Liver (tissue), 9 donors: Measurements from ENCODE around the gene DDX46. TPM values are rescaled to one million over a fixed set of nuclear protein-coding genes. Genes with fewer than 3 reads are reported as not detected.

ENCODE experiments used
- DNase-seq: peaks from one replicate; pipeline ENCODE4 v3.0.0-alpha.2; 2017; ENCODE audit warnings: low spot score
- H3K27ac ChIP-seq, 2 donors: one replicate each; pipeline ENCODE4 v1.7.0; 2013; ENCODE audit warnings: inconsistent platforms in 2 of 2, low read length in 2 of 2, control low read depth in 1 of 2, low read depth in 1 of 2, mild to moderate bottlenecking in 1 of 2
- H3K27me3 ChIP-seq, 4 donors: one replicate each; pipeline versions ENCODE4 v1.6.1 to v1.7.0; 2013; ENCODE audit warnings: low read length in 3 of 4, inconsistent platforms in 1 of 4, mild to moderate bottlenecking in 1 of 4, moderate library complexity in 1 of 4; ENCODE audit not compliant: control insufficient read depth in 4 of 4, insufficient read depth in 4 of 4
- H3K36me3 ChIP-seq, 4 donors: one replicate each; pipeline versions ENCODE4 v1.6.1 to v1.7.0; 2013; ENCODE audit warnings: low read length in 3 of 4, mild to moderate bottlenecking in 3 of 4, low read depth in 1 of 4, moderate library complexity in 1 of 4; ENCODE audit not compliant: control insufficient read depth in 4 of 4, insufficient read depth in 3 of 4
- H3K4me1 ChIP-seq, 4 donors: one replicate each; pipeline versions ENCODE4 v1.6.1 to v1.7.0; 2013; ENCODE audit warnings: low read length in 3 of 4, mild to moderate bottlenecking in 3 of 4, moderate library complexity in 1 of 4; ENCODE audit not compliant: control insufficient read depth in 4 of 4, insufficient read depth in 4 of 4
- H3K4me3 ChIP-seq, 3 donors: one replicate each; pipeline versions ENCODE4 v1.6.1 to v1.7.0; 2013; ENCODE audit warnings: low read length in 3 of 3, control low read depth in 1 of 3, low read depth in 1 of 3, mild to moderate bottlenecking in 1 of 3
- H3K9ac ChIP-seq, 2 donors: one replicate each; pipeline ENCODE4 v1.7.0; 2013; ENCODE audit warnings: low read length in 2 of 2, mild to moderate bottlenecking in 2 of 2, moderate library complexity in 2 of 2, control low read depth in 1 of 2, low read depth in 1 of 2
- H3K9me3 ChIP-seq, 4 donors: one replicate each; pipeline versions ENCODE4 v1.6.1 to v1.7.0; 2013; ENCODE audit warnings: low read length in 3 of 4; ENCODE audit not compliant: control insufficient read depth in 4 of 4
- ATF3 ChIP-seq: IDR thresholded peaks from 2 replicates; pipeline ENCODE4 v1.6.1; 2016; ENCODE audit warnings: antibody characterized with exemption
- EGR1 ChIP-seq, 2 donors: IDR thresholded peaks; 2 replicates each; pipeline ENCODE4 v1.6.1; 2016 to 2018; ENCODE audit warnings: antibody characterized with exemption in 2 of 2, low read depth in 2 of 2
- FOXA2 ChIP-seq: IDR thresholded peaks from 2 replicates; pipeline ENCODE4 v1.6.1; 2016; ENCODE audit warnings: antibody characterized with exemption
- GABPA ChIP-seq, 2 donors: IDR thresholded peaks in 1 of 2; conservative IDR thresholded peaks in 1 of 2; 2 replicates each; pipeline ENCODE4 v1.6.1; 2016; ENCODE audit warnings: antibody characterized with exemption in 2 of 2, mild to moderate bottlenecking in 1 of 2, moderate library complexity in 1 of 2
- HNF4A ChIP-seq, 2 donors: conservative IDR thresholded peaks; 2 replicates each; pipeline ENCODE4 v1.6.1; 2016; ENCODE audit warnings: antibody characterized with exemption in 2 of 2, mild to moderate bottlenecking in 2 of 2
- HNF4G ChIP-seq: IDR thresholded peaks from 2 replicates; pipeline ENCODE4 v1.6.1; 2016; ENCODE audit warnings: antibody characterized with exemption
- JUND ChIP-seq, 2 donors: IDR thresholded peaks; 2 replicates each; pipeline ENCODE4 v1.6.1; 2016; ENCODE audit warnings: antibody characterized with exemption in 2 of 2
- MAX ChIP-seq: IDR thresholded peaks from 2 replicates; pipeline ENCODE4 v1.6.1; 2016; ENCODE audit warnings: antibody characterized with exemption
- NR2F2 ChIP-seq: IDR thresholded peaks from 2 replicates; pipeline ENCODE4 v1.6.1; 2016; ENCODE audit warnings: antibody characterized with exemption
- RAD21 ChIP-seq, 2 donors: IDR thresholded peaks; 2 replicates each; pipeline ENCODE4 v1.6.1; 2016; ENCODE audit warnings: antibody characterized with exemption in 2 of 2, mild to moderate bottlenecking in 2 of 2
- RXRA ChIP-seq, 2 donors: IDR thresholded peaks; 2 replicates each; pipeline ENCODE4 v1.6.1; 2017 to 2018; ENCODE audit warnings: antibody characterized with exemption in 2 of 2, mild to moderate bottlenecking in 1 of 2
- TAF1 ChIP-seq: conservative IDR thresholded peaks from 2 replicates; pipeline ENCODE4 v1.6.1; 2016; ENCODE audit warnings: antibody characterized with exemption, mild to moderate bottlenecking
- YY1 ChIP-seq: IDR thresholded peaks from 2 replicates; pipeline ENCODE4 v1.6.1; 2016; ENCODE audit warnings: antibody characterized with exemption, mild to moderate bottlenecking
- WGBS: extraction: QIAGEN DNeasy Blood & Tissue Kit; methylation state at CpG from one replicate; pipeline ENCODE4 v1.1.7; 2013; 5-methylcytosine and 5-hydroxymethylcytosine counted together
- polyA plus RNA-seq, 2 donors: library from polyadenylated mRNA; stranded (reverse) in 1 of 2; unstranded in 1 of 2; fragments of 200-250 nt in 1 of 2; fragments of >200 nt in 1 of 2; fragmentation: Nextera tagmentation in 1 of 2; extraction: Ambion mirVana in 1 of 2; gene quantifications; one replicate each; pipeline versions ENCODE4 v1.2.1 to v1.2.3, GENCODE V29; 2013 to 2015
- total RNA-seq, 2 donors: library from RNA; depleted of rRNA; stranded (reverse); fragments of >200 nt; gene quantifications; one replicate each; pipeline ENCODE4 v1.2.3, GENCODE V29; 2014
- TF ChIP-seq, protein P1 (sequence below): IDR thresholded peaks from 2 replicates; pipeline ENCODE4 v1.6.1; 2016; ENCODE audit warnings: antibody characterized with exemption
- TF ChIP-seq, protein P2 (sequence below): fragments of 150-350 bp; IDR thresholded peaks from 2 replicates; pipeline ENCODE4 v1.5.1; 2017; ENCODE audit warnings: improper control_type of control experiment, low read depth, low read length; ENCODE audit not compliant: missing input control
- TF ChIP-seq, protein P3 (sequence below): IDR thresholded peaks from 2 replicates; pipeline ENCODE4 v1.6.1; 2016; ENCODE audit warnings: antibody characterized with exemption, mild to moderate bottlenecking
- donor health status: healthy.
- donor health status: healthy.
- donor health status: healthy.
- donor health status: healthy.
- donor health status: healthy.

DDX46 gene
- total and polyA plus RNA-seq, 4 donors: 11.2 to 24.3 (median 16.0) TPM

DNA sequence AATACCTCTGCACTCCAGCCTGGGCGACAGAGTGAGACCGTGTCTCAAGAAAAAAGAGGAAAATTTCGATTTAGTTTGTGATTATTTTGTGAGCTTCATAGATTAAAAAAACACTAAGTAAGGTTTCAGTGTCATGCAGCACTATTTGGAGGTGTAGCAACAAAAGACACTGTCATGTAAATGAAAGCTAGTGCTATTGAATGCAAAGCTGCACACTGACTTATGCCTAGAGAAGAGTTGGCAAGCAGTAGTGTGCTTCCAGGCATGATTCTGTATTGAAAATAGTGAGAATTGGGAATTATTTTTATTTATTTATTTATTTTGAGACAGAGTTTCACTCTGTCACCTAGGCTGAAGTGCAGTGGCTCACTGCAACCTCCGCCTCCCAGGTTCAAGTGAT lies 34.5 kb downstream of the DDX46 start:
- no peak for TF ChIP-seq HNF4A (conservative IDR thresholded peaks at IDR 0.05)
- H3K4me3 ChIP-seq: no peak overlapping the region
- no peaks in the 10 kb centered on the region for H3K4me1 ChIP-seq
- no peak overlapping the region for H3K9ac ChIP-seq
- no peaks in the 10 kb centered on the region for H3K9me3 ChIP-seq
- 92% methylated on average over 4 of the region's 4 CpGs for WGBS
- H3K36me3 ChIP-seq: peaks cover 9 to 65% (median 50%) of the 10 kb centered on the region in 4 donors
- no peak for DNase-seq
- H3K27ac ChIP-seq: no peak overlapping the region
- H3K27me3 ChIP-seq: no peaks in the 10 kb centered on the region

- Histone ChIP-seq H3K9me3 (no peaks in the 10 kb centered on the region), H3K27ac (no peak overlapping the region), H3K9ac (no peak overlapping the region), H3K4me3 (no peak overlapping the region), H3K27me3 (no peaks in the 10 kb centered on the region), H3K36me3 (peaks cover 10 to 65% (median 55%) of the 10 kb centered on the region in 4 donors), H3K4me1 (no peaks in the 10 kb centered on the region)
- TF ChIP-seq, protein P1, sequence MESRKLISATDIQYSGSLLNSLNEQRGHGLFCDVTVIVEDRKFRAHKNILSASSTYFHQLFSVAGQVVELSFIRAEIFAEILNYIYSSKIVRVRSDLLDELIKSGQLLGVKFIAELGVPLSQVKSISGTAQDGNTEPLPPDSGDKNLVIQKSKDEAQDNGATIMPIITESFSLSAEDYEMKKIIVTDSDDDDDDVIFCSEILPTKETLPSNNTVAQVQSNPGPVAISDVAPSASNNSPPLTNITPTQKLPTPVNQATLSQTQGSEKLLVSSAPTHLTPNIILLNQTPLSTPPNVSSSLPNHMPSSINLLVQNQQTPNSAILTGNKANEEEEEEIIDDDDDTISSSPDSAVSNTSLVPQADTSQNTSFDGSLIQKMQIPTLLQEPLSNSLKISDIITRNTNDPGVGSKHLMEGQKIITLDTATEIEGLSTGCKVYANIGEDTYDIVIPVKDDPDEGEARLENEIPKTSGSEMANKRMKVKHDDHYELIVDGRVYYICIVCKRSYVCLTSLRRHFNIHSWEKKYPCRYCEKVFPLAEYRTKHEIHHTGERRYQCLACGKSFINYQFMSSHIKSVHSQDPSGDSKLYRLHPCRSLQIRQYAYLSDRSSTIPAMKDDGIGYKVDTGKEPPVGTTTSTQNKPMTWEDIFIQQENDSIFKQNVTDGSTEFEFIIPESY: no peak
- TF ChIP-seq RXRA (IDR thresholded peaks at IDR 0.05): no peak
- TF ChIP-seq RAD21 (IDR thresholded peaks at IDR 0.05): no peak
- TF ChIP-seq, protein P2, sequence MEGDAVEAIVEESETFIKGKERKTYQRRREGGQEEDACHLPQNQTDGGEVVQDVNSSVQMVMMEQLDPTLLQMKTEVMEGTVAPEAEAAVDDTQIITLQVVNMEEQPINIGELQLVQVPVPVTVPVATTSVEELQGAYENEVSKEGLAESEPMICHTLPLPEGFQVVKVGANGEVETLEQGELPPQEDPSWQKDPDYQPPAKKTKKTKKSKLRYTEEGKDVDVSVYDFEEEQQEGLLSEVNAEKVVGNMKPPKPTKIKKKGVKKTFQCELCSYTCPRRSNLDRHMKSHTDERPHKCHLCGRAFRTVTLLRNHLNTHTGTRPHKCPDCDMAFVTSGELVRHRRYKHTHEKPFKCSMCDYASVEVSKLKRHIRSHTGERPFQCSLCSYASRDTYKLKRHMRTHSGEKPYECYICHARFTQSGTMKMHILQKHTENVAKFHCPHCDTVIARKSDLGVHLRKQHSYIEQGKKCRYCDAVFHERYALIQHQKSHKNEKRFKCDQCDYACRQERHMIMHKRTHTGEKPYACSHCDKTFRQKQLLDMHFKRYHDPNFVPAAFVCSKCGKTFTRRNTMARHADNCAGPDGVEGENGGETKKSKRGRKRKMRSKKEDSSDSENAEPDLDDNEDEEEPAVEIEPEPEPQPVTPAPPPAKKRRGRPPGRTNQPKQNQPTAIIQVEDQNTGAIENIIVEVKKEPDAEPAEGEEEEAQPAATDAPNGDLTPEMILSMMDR: no peak
- no peak for TF ChIP-seq MAX
- no peak for TF ChIP-seq YY1
- TF ChIP-seq TAF1: no peak
- TF ChIP-seq, protein P3, sequence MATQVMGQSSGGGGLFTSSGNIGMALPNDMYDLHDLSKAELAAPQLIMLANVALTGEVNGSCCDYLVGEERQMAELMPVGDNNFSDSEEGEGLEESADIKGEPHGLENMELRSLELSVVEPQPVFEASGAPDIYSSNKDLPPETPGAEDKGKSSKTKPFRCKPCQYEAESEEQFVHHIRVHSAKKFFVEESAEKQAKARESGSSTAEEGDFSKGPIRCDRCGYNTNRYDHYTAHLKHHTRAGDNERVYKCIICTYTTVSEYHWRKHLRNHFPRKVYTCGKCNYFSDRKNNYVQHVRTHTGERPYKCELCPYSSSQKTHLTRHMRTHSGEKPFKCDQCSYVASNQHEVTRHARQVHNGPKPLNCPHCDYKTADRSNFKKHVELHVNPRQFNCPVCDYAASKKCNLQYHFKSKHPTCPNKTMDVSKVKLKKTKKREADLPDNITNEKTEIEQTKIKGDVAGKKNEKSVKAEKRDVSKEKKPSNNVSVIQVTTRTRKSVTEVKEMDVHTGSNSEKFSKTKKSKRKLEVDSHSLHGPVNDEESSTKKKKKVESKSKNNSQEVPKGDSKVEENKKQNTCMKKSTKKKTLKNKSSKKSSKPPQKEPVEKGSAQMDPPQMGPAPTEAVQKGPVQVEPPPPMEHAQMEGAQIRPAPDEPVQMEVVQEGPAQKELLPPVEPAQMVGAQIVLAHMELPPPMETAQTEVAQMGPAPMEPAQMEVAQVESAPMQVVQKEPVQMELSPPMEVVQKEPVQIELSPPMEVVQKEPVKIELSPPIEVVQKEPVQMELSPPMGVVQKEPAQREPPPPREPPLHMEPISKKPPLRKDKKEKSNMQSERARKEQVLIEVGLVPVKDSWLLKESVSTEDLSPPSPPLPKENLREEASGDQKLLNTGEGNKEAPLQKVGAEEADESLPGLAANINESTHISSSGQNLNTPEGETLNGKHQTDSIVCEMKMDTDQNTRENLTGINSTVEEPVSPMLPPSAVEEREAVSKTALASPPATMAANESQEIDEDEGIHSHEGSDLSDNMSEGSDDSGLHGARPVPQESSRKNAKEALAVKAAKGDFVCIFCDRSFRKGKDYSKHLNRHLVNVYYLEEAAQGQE: no peak
- no peak for TF ChIP-seq NR2F2
- TF ChIP-seq HNF4A (conservative IDR thresholded peaks at IDR 0.05): no peak
- no peak for TF ChIP-seq ATF3
- TF ChIP-seq GABPA (IDR thresholded peaks at IDR 0.05 in 1 of 2, conservative IDR thresholded peaks at IDR 0.05 in 1 of 2): no peak
- TF ChIP-seq JUND (IDR thresholded peaks at IDR 0.05): no peak
- no peak for TF ChIP-seq HNF4G
- no peak for TF ChIP-seq FOXA2
- no peak for TF ChIP-seq EGR1 (IDR thresholded peaks at IDR 0.05; ENCODE audit: low read depth in 2 of 2)
- DNase-seq: no peak
- 64% methylated on average over 2 of the region's 2 CpGs for WGBS
Measured at GRCh38 chr5:134794082-134794481, 35.5 kb downstream of the DDX46 start.
